ENCODE measurements around the gene RCOR1.
A peak's percentile ranks its signal among the peaks of the same experiment; 100 is the strongest.
"Not testable (repeated sequence)": the region's sequence is repeated elsewhere in the genome, so short reads cannot be mapped to it uniquely, and the experiment has no call there.

RCOR1 gene

DNA sequence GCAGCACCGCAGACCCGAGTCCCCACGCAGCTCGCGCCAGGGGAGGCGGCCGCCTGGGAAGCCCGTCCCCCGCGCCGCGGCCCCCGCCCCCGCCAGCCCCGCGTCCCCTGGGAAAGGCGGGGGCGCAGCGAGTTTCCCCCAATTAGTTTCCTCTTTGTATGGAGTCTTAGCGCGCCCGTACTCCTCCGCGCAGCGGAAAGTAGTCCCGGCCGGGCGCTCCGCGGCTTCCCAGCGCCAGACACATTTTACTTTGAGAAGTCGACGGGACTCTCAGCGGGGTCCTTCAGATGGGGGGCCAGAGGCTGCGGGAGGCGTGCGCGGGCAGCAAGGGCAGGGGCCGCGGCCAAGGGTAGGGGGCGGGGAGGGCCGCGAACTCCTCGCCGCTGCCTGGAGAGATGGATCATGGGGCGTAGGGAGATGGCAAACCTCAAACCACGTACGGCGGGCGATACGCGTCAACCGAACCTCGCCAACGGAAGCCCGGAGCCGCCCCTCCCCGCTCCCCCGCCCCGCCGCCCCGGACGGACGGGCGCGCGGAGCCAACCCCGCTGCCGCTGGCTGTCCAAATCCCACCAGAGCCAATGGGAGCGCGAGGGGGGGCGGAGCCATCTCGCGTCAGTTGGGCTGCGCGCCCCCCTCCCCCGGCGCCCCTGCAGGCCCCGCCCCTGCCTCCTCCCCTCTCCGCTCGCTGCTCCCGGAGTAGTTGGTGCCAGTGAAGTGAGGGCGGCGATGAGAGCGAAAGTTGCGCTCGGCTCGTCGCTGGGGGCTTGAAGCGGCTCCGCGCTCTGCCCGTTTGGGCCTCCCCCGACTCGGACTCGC, at the start of gene RCOR1:
TSS of gene RCOR1 (plus strand) at position 706 of the 819 bp plus-strand sequence. CDS start 238 bp downstream, outside the sequence.
- TF ChIP-seq CTCF (IDR thresholded peaks at IDR 0.05) (no peak), ZFX (IDR thresholded peaks at IDR 0.05; ENCODE audit: borderline replicate concordance) (no peak)
- H3K27ac ChIP-seq = peak within 1 kb of the TSS; percentile 92

DNA sequence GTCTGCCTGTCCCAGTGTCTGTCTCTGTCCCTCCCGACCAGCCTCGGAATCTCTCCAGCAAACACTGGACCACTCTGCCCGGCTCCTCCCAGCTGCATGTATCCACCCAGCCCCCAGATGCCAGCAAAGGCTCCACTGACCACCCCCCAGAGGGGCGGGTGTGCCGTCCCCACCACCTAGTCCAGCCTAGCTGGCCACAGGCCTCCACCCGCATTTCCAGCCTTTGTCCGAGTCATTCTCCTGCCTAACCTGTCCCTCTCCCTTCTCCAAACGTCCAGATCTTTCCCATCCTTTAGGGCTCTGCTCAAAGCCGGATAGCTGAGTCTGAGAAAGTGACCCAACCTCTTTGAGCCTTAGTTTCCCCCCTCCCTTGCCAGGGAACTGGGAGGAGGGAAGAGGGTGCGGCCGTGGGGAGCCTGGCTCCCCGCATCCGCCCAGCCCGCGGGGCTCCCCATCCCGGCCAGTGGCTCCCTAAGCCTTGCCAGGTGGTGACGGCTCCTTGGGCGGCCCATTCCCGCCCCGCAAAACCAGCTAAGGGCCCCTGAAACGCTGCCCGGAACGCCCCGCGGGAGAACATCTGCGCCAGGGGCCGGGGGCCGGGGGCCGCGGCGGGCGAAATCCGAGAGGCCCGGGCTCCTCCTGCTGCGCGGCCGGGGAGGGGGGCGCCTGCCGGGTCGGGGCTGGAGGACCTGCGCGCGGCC, 48.3 kb upstream of the RCOR1 start:
- H3K27ac ChIP-seq = no peak overlapping the region
- no peak for TF ChIP-seq CTCF (IDR thresholded peaks at IDR 0.05)
- TF ChIP-seq ZFX (IDR thresholded peaks at IDR 0.05; ENCODE audit: borderline replicate concordance) = no peak

- TF ChIP-seq ZFX (IDR thresholded peaks at IDR 0.05; ENCODE audit: borderline replicate concordance) = no peak
- TF ChIP-seq CTCF (IDR thresholded peaks at IDR 0.05) = no peak
- H3K27ac ChIP-seq = no peak overlapping the region
Observed at GRCh38 chr14:102544747-102545460, 47.5 kb upstream of the RCOR1 start.

- H3K27ac ChIP-seq = no peak overlapping the region
Observed at GRCh38 chr14:102545461-102546265, 46.8 kb upstream of the RCOR1 start.

GRCh38 chr14:102548616-102549240, 43.7 kb upstream of the RCOR1 start:
- no peak overlapping the region for H3K27ac ChIP-seq
- TF ChIP-seq CTCF (IDR thresholded peaks at IDR 0.05) (no peak), ZFX (IDR thresholded peaks at IDR 0.05; ENCODE audit: borderline replicate concordance) (no peak)

More at GRCh38 chr14:102545461-102546265, 46.8 kb upstream of the RCOR1 start:
- no peak for TF ChIP-seq CTCF (IDR thresholded peaks at IDR 0.05)
- no peak for TF ChIP-seq ZFX (IDR thresholded peaks at IDR 0.05; ENCODE audit: borderline replicate concordance)

DNA sequence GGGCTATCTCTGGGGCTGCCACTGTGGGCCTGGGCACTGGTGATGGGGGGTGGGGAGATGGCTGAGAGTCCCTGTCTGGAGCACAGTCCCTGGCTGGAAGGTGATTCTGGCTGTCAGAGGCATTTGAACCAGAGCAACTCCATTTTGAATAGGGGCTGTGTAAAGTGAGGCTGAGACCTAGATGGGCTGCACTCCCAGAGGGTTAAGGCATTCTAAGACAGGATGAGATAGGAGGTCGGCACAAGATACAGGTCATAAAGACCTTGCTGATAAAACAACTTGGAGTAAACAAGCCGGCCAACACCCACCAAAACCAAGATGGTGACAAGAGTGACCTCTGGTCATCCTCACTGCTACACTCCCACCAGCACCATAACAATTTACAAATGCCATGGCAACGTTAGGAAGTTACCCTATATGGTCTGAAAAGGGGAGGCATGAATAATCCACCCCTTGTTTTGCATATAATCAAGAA, 41.5 kb upstream of the RCOR1 start:
- not testable (repeated sequence) for H3K27ac ChIP-seq
